GM10266 (cell line): ENCODE data around the gene SRSF8.
"Not testable (repeated sequence)": the region's sequence is repeated elsewhere in the genome, so short reads cannot be mapped to it uniquely, and the experiment has no call there.

Experiments
- DNase-seq: peaks from one replicate; pipeline ENCODE4 v3.0.0; 2012; ENCODE audit errors: extremely low spot score
- TF ChIP-seq, protein P1 (sequence below): IDR thresholded peaks from 2 replicates; pipeline ENCODE4 v1.5.1; 2012; ENCODE audit warnings: mild to moderate bottlenecking, low read depth; ENCODE audit not compliant: control insufficient read depth, insufficient read depth; ENCODE audit errors: missing control alignments

Gene SRSF8, protein sequence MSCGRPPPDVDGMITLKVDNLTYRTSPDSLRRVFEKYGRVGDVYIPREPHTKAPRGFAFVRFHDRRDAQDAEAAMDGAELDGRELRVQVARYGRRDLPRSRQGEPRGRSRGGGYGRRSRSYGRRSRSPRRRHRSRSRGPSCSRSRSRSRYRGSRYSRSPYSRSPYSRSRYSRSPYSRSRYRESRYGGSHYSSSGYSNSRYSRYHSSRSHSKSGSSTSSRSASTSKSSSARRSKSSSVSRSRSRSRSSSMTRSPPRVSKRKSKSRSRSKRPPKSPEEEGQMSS

DNA sequence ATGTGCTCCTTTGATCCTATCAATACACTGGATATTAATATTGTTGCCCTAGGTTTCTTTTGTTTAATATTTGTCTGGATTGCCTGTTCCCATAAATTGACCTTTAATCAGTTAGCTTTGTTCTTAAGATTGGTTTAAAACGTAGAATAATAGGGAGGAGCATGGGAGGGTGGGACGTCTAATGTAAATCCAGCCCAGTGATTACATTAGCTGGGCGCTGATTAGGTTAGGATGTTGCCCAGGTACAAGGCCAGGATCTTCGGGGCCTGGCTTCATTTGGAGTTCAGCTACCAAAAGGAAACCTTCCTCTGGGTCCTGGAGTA is at the start of gene SRSF8:
Gene SRSF8, plus strand, starts transcription at position 204 of the 323 bp plus-strand sequence. CDS start 308 bp downstream, outside the sequence.
- TF ChIP-seq, protein P1, sequence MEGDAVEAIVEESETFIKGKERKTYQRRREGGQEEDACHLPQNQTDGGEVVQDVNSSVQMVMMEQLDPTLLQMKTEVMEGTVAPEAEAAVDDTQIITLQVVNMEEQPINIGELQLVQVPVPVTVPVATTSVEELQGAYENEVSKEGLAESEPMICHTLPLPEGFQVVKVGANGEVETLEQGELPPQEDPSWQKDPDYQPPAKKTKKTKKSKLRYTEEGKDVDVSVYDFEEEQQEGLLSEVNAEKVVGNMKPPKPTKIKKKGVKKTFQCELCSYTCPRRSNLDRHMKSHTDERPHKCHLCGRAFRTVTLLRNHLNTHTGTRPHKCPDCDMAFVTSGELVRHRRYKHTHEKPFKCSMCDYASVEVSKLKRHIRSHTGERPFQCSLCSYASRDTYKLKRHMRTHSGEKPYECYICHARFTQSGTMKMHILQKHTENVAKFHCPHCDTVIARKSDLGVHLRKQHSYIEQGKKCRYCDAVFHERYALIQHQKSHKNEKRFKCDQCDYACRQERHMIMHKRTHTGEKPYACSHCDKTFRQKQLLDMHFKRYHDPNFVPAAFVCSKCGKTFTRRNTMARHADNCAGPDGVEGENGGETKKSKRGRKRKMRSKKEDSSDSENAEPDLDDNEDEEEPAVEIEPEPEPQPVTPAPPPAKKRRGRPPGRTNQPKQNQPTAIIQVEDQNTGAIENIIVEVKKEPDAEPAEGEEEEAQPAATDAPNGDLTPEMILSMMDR, result no peak
- peak; percentile 22 for DNase-seq

DNA sequence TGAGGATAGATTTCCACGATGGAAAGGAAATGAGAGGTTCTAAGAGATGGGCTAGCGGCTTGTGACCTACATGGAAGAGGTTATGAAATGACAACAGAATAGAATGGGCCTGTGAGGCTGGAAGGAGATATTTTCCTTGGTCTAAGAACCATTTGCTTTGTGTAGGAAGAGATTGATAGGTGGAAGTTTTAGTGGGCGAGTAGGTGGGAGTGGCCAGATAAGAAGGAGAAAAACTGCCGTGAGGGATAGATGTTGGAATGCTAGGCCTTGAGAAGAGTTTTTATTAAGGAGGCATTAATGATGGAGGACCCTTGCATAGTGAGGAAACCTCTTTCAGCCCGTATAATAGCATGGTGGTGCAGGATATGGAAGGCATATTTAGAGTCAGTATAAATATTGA is 45.3 kb upstream of the SRSF8 start:
- not testable (repeated sequence) for DNase-seq

DNA sequence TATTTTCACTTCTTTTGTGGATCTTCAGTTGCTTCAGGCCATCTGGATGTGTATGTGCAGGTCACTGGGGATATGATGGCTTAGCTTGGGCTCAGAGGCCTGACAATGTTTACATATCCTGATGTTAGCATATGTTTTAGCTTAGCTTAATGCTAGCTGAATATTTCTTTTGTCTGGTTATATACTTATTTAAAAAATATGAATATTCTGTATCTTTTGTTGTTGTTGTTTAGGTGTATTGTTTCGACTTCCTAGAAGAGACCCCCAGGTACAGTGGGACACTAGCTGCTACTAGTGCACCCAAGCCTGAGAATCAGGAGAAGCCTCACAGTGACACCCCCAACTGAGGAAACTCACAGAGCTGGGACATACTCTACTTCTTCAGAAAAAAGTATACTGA is 41.8 kb upstream of the SRSF8 start, which contains the start of gene KDM4E:
Gene KDM4E, plus strand, starts transcription at position 301 of the 400 bp plus-strand sequence. CDS start 300 bp downstream, outside the sequence.
- no peak for DNase-seq
- TF ChIP-seq, protein P1, result no peak

DNA sequence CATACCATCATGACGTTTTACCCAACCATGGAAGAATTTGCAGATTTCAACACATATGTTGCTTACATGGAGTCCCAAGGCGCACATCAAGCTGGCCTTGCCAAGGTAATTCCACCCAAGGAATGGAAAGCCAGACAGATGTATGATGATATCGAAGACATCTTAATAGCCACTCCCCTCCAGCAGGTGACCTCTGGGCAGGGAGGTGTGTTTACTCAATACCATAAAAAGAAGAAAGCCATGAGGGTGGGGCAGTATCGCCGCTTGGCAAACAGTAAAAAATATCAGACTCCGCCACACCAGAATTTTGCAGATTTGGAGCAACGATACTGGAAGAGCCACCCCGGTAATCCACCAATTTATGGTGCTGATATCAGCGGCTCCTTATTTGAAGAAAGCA is 41.1 kb upstream of the SRSF8 start:
- not testable (repeated sequence) for DNase-seq

DNA sequence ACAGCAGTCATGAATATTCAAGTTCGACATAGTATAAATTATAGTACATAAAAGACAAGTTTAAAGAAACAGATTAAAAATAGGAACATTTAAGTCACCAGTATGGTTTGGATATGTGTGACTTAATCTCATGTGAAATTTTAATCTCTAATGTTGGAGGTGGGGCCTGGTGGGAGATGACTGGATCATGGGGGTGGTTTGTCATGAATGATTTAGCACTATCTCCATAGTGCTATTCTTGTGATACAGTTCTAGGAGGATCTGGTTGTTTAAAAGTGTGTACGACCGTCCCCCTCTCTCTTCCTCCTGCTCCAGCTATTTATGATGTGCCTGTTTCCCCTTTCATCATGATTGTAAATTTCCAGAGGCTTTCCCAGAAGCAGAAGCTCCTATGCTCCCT is 38.4 kb upstream of the SRSF8 start:
- TF ChIP-seq, protein P1, result no peak
- DNase-seq, result no peak

DNA sequence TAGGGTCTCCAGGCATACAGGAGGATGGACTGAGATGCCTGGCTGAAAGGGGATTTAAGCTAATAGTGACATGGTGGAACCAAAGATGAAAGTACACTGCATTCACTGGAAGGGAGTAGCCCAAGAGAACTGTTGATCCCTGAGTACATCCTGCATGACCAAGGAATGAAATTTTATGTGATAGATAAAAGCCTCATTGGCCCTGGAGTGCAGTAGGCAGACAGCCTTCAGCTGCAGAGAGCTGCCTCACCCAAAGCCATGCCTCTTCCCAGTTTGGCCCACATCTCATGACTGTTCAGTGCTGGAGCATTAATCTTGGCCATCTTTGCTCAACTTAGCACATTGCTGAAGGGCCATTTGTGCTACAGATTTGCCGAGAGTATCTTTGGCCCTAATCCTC is 33.7 kb upstream of the SRSF8 start:
- TF ChIP-seq, protein P1, result no peak
- no peak for DNase-seq

DNA sequence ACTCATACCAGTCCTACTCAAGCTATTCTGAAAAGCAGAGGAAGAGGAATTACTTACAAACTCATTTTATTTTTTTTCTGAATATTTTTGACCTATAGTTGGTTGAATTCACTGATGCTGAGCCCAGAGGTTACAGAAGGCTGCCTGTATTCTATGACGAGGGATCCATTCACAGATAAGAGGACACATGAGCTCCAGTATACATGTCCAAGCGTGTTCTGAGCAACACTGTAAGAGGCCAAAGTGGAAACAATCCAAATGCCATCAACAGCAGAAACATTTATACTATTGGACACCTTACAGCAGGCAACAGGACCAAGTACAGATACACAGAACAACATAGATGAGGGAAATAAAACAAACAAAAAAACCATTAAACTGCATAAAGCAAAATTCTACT is 31.4 kb upstream of the SRSF8 start:
- DNase-seq, result no peak
- TF ChIP-seq, protein P1, result no peak

DNA sequence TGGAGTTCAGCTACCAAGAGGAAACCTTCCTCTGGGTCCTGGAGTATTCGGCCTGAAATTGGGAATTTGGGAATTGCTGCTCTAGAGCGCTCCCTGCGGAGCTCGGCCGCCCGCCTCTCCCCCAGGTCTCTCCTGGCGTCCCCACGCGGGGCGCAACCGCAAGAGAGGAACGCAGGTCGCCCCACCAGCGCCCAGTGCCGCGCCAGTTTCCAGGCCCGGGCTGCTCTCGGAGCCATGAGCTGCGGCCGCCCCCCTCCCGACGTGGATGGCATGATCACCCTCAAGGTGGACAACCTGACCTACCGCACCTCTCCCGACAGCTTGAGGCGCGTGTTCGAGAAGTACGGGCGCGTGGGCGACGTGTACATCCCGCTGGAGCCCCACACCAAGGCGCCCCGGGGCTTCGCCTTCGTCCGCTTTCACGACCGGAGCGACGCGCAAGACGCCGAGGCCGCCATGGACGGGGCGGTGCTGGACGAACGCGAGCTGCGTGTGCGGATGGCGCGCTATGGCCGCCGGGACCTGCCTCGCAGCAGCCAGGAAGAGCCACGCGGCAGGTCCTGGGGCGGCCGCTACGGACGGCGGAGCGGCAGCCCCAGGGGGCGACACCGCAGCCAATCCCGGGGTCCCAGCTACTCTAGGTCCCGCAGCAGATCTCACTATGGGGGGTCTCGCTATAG is 29.2 kb upstream of the SRSF8 start:
- not testable (repeated sequence) for DNase-seq

DNA sequence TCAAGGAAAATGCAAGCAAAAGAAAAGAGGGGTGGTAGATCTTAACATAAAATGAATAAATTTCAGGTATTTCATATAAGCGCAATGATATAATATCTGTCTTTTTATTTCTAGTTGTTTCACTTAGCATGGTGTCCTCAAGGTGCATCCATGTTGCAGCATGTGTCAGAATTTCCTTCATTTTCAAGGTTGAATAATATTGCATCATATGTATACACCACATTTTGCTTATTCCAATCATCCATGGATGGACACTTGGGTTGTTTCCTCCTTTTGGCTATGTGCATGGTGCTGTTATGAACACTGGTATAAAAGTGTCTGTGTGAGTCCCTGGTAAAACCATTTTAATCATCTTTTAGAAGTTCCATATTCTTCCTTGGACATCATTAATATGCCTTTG is 24.5 kb upstream of the SRSF8 start:
- TF ChIP-seq, protein P1, result no peak
- DNase-seq, result no peak
